Astrocyte (in vitro differentiated cells and primary cell): ENCODE results near the gene THTPA.

Experiments used
- EZH2 ChIP-seq: IDR thresholded peaks from 2 replicates; pipeline ENCODE4 v1.6.1; 2012; ENCODE audit warnings: mild to moderate bottlenecking, low read length, inconsistent platforms; ENCODE audit not compliant: insufficient read depth
- TF ChIP-seq, protein P1 (sequence below): IDR thresholded peaks from 2 replicates; pipeline ENCODE4 v1.5.1; 2011; ENCODE audit warnings: low read depth, mild to moderate bottlenecking, inconsistent platforms, low read length, moderate library complexity; ENCODE audit not compliant: insufficient read depth

DNA sequence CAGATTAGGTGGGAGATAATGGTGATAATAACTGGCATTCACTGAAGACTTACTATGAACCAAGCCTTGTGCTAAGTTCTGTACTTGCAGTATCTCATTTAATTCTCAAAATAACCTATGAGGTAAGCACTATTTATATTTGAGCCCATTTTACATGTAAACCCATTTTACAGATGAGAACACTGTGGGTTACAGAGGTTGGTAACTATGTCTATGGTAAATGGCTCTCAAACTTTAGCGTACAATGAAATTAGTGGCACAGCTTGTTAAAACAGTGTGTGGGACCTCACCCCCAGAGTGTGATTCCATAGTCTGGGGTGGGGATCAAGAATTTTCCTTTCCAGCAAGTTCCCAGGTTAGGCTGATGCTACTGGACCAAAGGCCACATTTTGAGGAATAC lies 44.7 kb downstream of the THTPA start:
- TF ChIP-seq EZH2: no peak
- TF ChIP-seq, protein P1, sequence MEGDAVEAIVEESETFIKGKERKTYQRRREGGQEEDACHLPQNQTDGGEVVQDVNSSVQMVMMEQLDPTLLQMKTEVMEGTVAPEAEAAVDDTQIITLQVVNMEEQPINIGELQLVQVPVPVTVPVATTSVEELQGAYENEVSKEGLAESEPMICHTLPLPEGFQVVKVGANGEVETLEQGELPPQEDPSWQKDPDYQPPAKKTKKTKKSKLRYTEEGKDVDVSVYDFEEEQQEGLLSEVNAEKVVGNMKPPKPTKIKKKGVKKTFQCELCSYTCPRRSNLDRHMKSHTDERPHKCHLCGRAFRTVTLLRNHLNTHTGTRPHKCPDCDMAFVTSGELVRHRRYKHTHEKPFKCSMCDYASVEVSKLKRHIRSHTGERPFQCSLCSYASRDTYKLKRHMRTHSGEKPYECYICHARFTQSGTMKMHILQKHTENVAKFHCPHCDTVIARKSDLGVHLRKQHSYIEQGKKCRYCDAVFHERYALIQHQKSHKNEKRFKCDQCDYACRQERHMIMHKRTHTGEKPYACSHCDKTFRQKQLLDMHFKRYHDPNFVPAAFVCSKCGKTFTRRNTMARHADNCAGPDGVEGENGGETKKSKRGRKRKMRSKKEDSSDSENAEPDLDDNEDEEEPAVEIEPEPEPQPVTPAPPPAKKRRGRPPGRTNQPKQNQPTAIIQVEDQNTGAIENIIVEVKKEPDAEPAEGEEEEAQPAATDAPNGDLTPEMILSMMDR: no peak
